HG02884 (cell line): ENCODE data around the gene TP53RK.

Experiments used
- ATAC-seq: cut with Tn5 transposase; IDR thresholded peaks from one replicate; pipeline ENCODE4 v1.9.1; 2021; ENCODE audit warnings: mild to moderate bottlenecking, moderate library complexity; ENCODE audit not compliant: unreplicated experiment

TP53RK gene

GRCh38 chr20:46666306-46666705 lies 22.9 kb downstream of the TP53RK start:
- ATAC-seq: no peak

GRCh38 chr20:46665602-46666001 lies 23.6 kb downstream of the TP53RK start:
- ATAC-seq: no peak

GRCh38 chr20:46663531-46663930 lies 25.7 kb downstream of the TP53RK start:
- ATAC-seq: no peak

- no peak for ATAC-seq
These were observed 27.6 kb downstream of the TP53RK start for GRCh38 chr20:46661659-46662058.

GRCh38 chr20:46660487-46660886 lies 28.8 kb downstream of the TP53RK start:
- ATAC-seq: no peak

GRCh38 chr20:46657618-46658017 lies 31.6 kb downstream of the TP53RK start:
- ATAC-seq: no peak

- no peak for ATAC-seq
These were observed 32.1 kb downstream of the TP53RK start for GRCh38 chr20:46657137-46657536.

GRCh38 chr20:46652699-46653098 lies 36.5 kb downstream of the TP53RK start:
- no peak for ATAC-seq

GRCh38 chr20:46651091-46651962 lies 37.9 kb downstream of the TP53RK start, which contains the start of gene SLC13A3:
TSS of gene SLC13A3 (minus strand) at chr20:46651459. CDS start at chr20:46651421, 38 bp downstream.
- no peak for ATAC-seq

GRCh38 chr20:46650575-46651090 lies 38.6 kb downstream of the TP53RK start:
- ATAC-seq: no peak

GRCh38 chr20:46649965-46650542 lies 39.2 kb downstream of the TP53RK start:
- no peak for ATAC-seq

GRCh38 chr20:46649650-46649949 lies 39.6 kb downstream of the TP53RK start:
- ATAC-seq: no peak

GRCh38 chr20:46648903-46649649 lies 40.2 kb downstream of the TP53RK start:
- ATAC-seq: no peak

GRCh38 chr20:46647469-46647868 lies 41.8 kb downstream of the TP53RK start:
- no peak for ATAC-seq

GRCh38 chr20:46646659-46647380 lies 42.4 kb downstream of the TP53RK start:
- ATAC-seq: no peak

- ATAC-seq: no peak
These were observed 43.1 kb downstream of the TP53RK start for GRCh38 chr20:46646122-46646521.

- ATAC-seq: no peak
These were observed 44.5 kb downstream of the TP53RK start for GRCh38 chr20:46644733-46645132.

GRCh38 chr20:46644160-46644559 lies 45.1 kb downstream of the TP53RK start:
- no peak for ATAC-seq

GRCh38 chr20:46642969-46643343 lies 46.3 kb downstream of the TP53RK start:
- ATAC-seq: no peak

GRCh38 chr20:46642265-46642968 lies 46.8 kb downstream of the TP53RK start:
- no peak for ATAC-seq
